Osteoblast (primary cell): ENCODE measurements around the gene GRIA3. TPM values are rescaled to one million over a fixed set of nuclear protein-coding genes. Genes with fewer than 3 reads are reported as not detected.
A peak's percentile ranks its signal among the peaks of the same experiment; 100 is the strongest.

Source experiments
- DNase-seq: peaks from one replicate; pipeline ENCODE4 v3.0.0; 2011; ENCODE audit warnings: low spot score, mixed read lengths; ENCODE audit not compliant: insufficient read length; ENCODE audit errors: missing footprints
- H2AFZ ChIP-seq: 2 replicates; pipeline ENCODE4 v1.6.0; 2011; ENCODE audit warnings: mild to moderate bottlenecking, low read length
- H3K27ac ChIP-seq: 2 replicates; pipeline ENCODE4 v1.5.1; 2011; ENCODE audit warnings: mild to moderate bottlenecking, low read depth, low read length, moderate library complexity
- H3K27me3 ChIP-seq: 2 replicates; pipeline ENCODE4 v1.6.0; 2012; ENCODE audit warnings: mild to moderate bottlenecking, control low read depth, inconsistent platforms, low read length, moderate library complexity; ENCODE audit not compliant: insufficient read depth
- H3K36me3 ChIP-seq: 2 replicates; pipeline ENCODE4 v1.5.1; 2011; ENCODE audit warnings: mild to moderate bottlenecking, low read length, control low read depth, moderate library complexity; ENCODE audit not compliant: insufficient read depth
- H3K4me1 ChIP-seq: 2 replicates; pipeline ENCODE4 v1.5.1; 2011; ENCODE audit warnings: mild to moderate bottlenecking, low read length, control low read depth, moderate library complexity; ENCODE audit not compliant: insufficient read depth
- H3K4me2 ChIP-seq: 2 replicates; pipeline ENCODE4 v1.6.0; 2011; ENCODE audit warnings: mild to moderate bottlenecking, low read length; ENCODE audit not compliant: insufficient read depth
- H3K4me3 ChIP-seq: fragments of 200-600 bp; sonication (generic); 3 replicates; pipeline ENCODE4 v1.5.1; 2012; ENCODE audit warnings: mild to moderate bottlenecking, low read length, inconsistent platforms; ENCODE audit not compliant: insufficient read depth
- H3K79me2 ChIP-seq: 2 replicates; pipeline ENCODE4 v1.6.0; 2012; ENCODE audit warnings: mild to moderate bottlenecking, low read length, control low read depth, inconsistent platforms; ENCODE audit not compliant: insufficient read depth
- H3K9me3 ChIP-seq: 2 replicates; pipeline ENCODE4 v1.5.1; 2011; ENCODE audit warnings: low read depth, low read length, control low read depth
- H4K20me1 ChIP-seq: 2 replicates; pipeline ENCODE4 v1.6.0; 2012; ENCODE audit warnings: mild to moderate bottlenecking, low read length, control low read depth; ENCODE audit not compliant: insufficient read depth
- CTCF ChIP-seq: IDR thresholded peaks from 2 replicates; pipeline ENCODE4 v1.5.1; 2011; ENCODE audit warnings: mild to moderate bottlenecking, low read depth, low read length, moderate library complexity; ENCODE audit errors: extremely low read depth
- total RNA-seq: library from RNA; depleted of rRNA; stranded (reverse); fragments of >200 nt; gene quantifications from 2 replicates; pipeline ENCODE4 v1.2.3, GENCODE V29; 2012

The GRIA3 gene
- total RNA-seq, 1 donor = 3.3 TPM

GRCh38 chrX:123254457-123254856 lies 70.4 kb downstream of the GRIA3 start:
- H3K9me3 ChIP-seq = no peaks in the 10 kb centered on the region
- no peak for TF ChIP-seq CTCF
- no peaks in the 10 kb centered on the region for H3K4me1 ChIP-seq
- no peak overlapping the region for H3K4me2 ChIP-seq
- no peaks in the 10 kb centered on the region for H3K27me3 ChIP-seq
- no peak overlapping the region for H3K4me3 ChIP-seq
- H3K27ac ChIP-seq = no peak overlapping the region
- no peaks in the 10 kb centered on the region for H4K20me1 ChIP-seq
- DNase-seq = no peak
- no peaks in the 10 kb centered on the region for H3K79me2 ChIP-seq
- no peak overlapping the region for H2AFZ ChIP-seq
- H3K36me3 ChIP-seq = no peaks in the 10 kb centered on the region

GRCh38 chrX:123256378-123256777 lies 72.3 kb downstream of the GRIA3 start:
- Histone ChIP-seq H2AFZ (no peak overlapping the region), H3K36me3 (no peaks in the 10 kb centered on the region), H3K4me3 (no peak overlapping the region), H3K79me2 (no peaks in the 10 kb centered on the region), H3K4me1 (no peaks in the 10 kb centered on the region), H4K20me1 (no peaks in the 10 kb centered on the region), H3K4me2 (no peak overlapping the region), H3K9me3 (no peaks in the 10 kb centered on the region), H3K27me3 (no peaks in the 10 kb centered on the region), H3K27ac (no peak overlapping the region)
- peak; percentile 62 for DNase-seq
- no peak for TF ChIP-seq CTCF

- TF ChIP-seq CTCF = no peak
- H3K27ac ChIP-seq = no peak overlapping the region
- no peaks in the 10 kb centered on the region for H3K4me1 ChIP-seq
- H3K4me3 ChIP-seq = no peak overlapping the region
- no peaks in the 10 kb centered on the region for H3K79me2 ChIP-seq
- H3K4me2 ChIP-seq = no peak overlapping the region
- DNase-seq = no peak
- no peak overlapping the region for H2AFZ ChIP-seq
- no peaks in the 10 kb centered on the region for H4K20me1 ChIP-seq
- H3K36me3 ChIP-seq = no peaks in the 10 kb centered on the region
- H3K27me3 ChIP-seq = no peaks in the 10 kb centered on the region
- H3K9me3 ChIP-seq = no peaks in the 10 kb centered on the region
Measured at GRCh38 chrX:123260920-123261418, 76.9 kb downstream of the GRIA3 start.

- no peak for TF ChIP-seq CTCF
- H3K4me1 ChIP-seq = peaks cover 4% of the 10 kb centered on the region
- no peaks in the 10 kb centered on the region for H3K79me2 ChIP-seq
- H2AFZ ChIP-seq = no peak overlapping the region
- no peaks in the 10 kb centered on the region for H4K20me1 ChIP-seq
- no peak overlapping the region for H3K4me3 ChIP-seq
- H3K27ac ChIP-seq = no peak overlapping the region
- H3K4me2 ChIP-seq = no peak overlapping the region
- H3K9me3 ChIP-seq = no peaks in the 10 kb centered on the region
- H3K36me3 ChIP-seq = no peaks in the 10 kb centered on the region
- H3K27me3 ChIP-seq = no peaks in the 10 kb centered on the region
- DNase-seq = no peak
Measured at GRCh38 chrX:123263270-123263669, 79.2 kb downstream of the GRIA3 start.
